22Rv1 (cell line): ENCODE results near the gene MEGF11.

ENCODE experiments used
- H3K27ac ChIP-seq: fragments of 450-650 bp; 2 replicates; pipeline ENCODE4 v1.5.1; 2017
- ZFX ChIP-seq: fragments of 450-650 bp; IDR thresholded peaks from 2 replicates; pipeline ENCODE4 v1.6.1; 2017; ENCODE audit warnings: antibody characterized with exemption, borderline replicate concordance
- TF ChIP-seq, protein P1 (sequence below): fragments of 450-650 bp; IDR thresholded peaks from 2 replicates; pipeline ENCODE4 v1.5.1; 2017; ENCODE audit warnings: mild to moderate bottlenecking

The MEGF11 gene

GRCh38 chr15:66066481-66066880 is 187.1 kb downstream of the MEGF11 start:
- H3K27ac ChIP-seq, result no peak overlapping the region
- no peak for TF ChIP-seq ZFX
- TF ChIP-seq, protein P1, sequence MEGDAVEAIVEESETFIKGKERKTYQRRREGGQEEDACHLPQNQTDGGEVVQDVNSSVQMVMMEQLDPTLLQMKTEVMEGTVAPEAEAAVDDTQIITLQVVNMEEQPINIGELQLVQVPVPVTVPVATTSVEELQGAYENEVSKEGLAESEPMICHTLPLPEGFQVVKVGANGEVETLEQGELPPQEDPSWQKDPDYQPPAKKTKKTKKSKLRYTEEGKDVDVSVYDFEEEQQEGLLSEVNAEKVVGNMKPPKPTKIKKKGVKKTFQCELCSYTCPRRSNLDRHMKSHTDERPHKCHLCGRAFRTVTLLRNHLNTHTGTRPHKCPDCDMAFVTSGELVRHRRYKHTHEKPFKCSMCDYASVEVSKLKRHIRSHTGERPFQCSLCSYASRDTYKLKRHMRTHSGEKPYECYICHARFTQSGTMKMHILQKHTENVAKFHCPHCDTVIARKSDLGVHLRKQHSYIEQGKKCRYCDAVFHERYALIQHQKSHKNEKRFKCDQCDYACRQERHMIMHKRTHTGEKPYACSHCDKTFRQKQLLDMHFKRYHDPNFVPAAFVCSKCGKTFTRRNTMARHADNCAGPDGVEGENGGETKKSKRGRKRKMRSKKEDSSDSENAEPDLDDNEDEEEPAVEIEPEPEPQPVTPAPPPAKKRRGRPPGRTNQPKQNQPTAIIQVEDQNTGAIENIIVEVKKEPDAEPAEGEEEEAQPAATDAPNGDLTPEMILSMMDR, result no peak

GRCh38 chr15:66066005-66066404 is 187.5 kb downstream of the MEGF11 start:
- TF ChIP-seq, protein P1, result no peak
- no peak for TF ChIP-seq ZFX
- no peak overlapping the region for H3K27ac ChIP-seq

- TF ChIP-seq ZFX, result no peak
- TF ChIP-seq, protein P1, result no peak
- no peak overlapping the region for H3K27ac ChIP-seq
Observed at GRCh38 chr15:66065325-66065724, 188.2 kb downstream of the MEGF11 start.

DNA sequence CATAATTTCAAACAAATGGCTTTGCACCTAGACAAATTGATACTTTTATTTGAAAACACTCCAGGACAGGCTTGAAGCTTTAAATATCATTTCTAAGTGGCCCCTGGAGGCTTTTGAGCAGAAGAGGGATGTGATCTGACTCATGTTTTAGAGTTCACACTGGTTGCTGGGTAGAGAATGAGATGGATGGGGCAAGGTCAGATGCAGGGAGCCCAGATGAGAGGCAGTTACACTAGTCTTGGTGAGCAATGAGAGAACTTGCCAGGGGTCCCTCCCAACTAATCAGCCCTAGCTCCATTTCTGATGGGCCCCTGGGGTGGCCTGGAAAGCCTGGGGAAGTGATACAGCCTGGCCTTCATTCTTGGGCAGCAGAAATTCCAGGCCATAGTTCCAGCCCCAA is 190.4 kb downstream of the MEGF11 start:
- TF ChIP-seq ZFX, result no peak
- TF ChIP-seq, protein P1, result no peak
- no peak overlapping the region for H3K27ac ChIP-seq

DNA sequence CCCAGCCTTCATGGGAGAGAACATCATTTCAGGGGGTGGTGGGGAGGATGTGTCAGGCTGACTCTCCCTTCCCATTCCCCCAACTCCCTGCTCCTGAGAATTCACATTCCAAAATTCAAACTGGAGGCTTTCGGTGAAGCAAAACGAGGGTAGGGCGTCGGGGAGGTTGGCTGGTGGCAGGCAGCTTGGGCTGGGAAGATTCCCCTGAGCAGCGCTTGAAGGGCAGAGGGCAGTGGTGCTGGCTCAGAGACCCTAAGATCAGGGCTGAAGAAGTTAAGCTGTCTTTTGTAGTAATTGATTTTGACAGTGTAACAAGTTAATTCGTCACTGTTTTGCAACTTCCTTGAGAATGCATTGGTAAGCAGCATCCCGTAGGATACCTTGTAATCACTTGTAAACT is 196.5 kb downstream of the MEGF11 start:
- TF ChIP-seq, protein P1, result no peak
- no peak for TF ChIP-seq ZFX

DNA sequence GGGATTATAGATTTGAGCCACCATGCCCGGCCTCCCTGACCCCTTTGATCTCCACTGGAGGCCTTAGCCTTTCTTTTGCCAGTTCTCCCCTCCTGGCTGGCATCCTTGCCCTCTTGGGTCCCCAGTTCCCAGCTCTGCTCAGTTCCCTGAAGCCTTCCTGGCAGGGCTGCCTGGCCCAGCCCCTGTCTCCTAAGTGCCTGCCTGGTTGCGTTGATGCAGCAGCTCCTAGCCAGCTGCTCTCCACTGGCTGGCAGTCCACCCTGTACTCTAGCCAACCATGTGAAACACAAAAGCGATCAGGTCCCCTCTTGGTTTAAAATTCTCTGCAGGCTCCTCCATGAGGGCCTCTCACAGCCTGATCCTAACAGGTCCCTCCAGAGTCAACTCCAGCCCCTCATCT is 199.6 kb downstream of the MEGF11 start:
- H3K27ac ChIP-seq, result no peak overlapping the region
- TF ChIP-seq, protein P1, result no peak
- TF ChIP-seq ZFX, result no peak

More for the DNA sequence above, 196.5 kb downstream of the MEGF11 start:
- no peak overlapping the region for H3K27ac ChIP-seq

GRCh38 chr15:66051833-66052232 is 201.7 kb downstream of the MEGF11 start:
- no peak overlapping the region for H3K27ac ChIP-seq
- TF ChIP-seq, protein P1, result no peak
- no peak for TF ChIP-seq ZFX
